Activated CD4-positive, alpha-beta T cell treated with anti-CD3 and anti-CD28 coated beads, Interleukin-2, amount 50 U/mL, for 1 hour (primary cell): Measurements from ENCODE around the gene HHLA2.
"Not testable (repeated sequence)": the region's sequence is repeated elsewhere in the genome, so short reads cannot be mapped to it uniquely, and the experiment has no call there.

Experiments used
- DNase-seq: peaks from one replicate; pipeline ENCODE4 v3.0.0-alpha.2; 2020

HHLA2 gene

GRCh38 chr3:108343491-108343890 is 47.1 kb downstream of the HHLA2 start:
- DNase-seq: no peak

GRCh38 chr3:108345492-108346205 is 49.3 kb downstream of the HHLA2 start:
- no peak for DNase-seq

GRCh38 chr3:108346301-108347227 is 50.2 kb downstream of the HHLA2 start:
- no peak for DNase-seq

- DNase-seq: no peak
Observed at GRCh38 chr3:108352176-108352575, 55.8 kb downstream of the HHLA2 start.

GRCh38 chr3:108354562-108354961 is 58.2 kb downstream of the HHLA2 start:
- DNase-seq: no peak

GRCh38 chr3:108357042-108357441 is 60.7 kb downstream of the HHLA2 start:
- no peak for DNase-seq

GRCh38 chr3:108359011-108359410 is 62.7 kb downstream of the HHLA2 start:
- no peak for DNase-seq

- no peak for DNase-seq
Observed at GRCh38 chr3:108376026-108376425, 79.7 kb downstream of the HHLA2 start.

- no peak for DNase-seq
Observed at GRCh38 chr3:108377384-108377783, 81.0 kb downstream of the HHLA2 start.

- DNase-seq: no peak
Observed at GRCh38 chr3:108378153-108378951, 82.0 kb downstream of the HHLA2 start.

- not testable (repeated sequence) for DNase-seq
Observed at GRCh38 chr3:108378952-108379342, 82.6 kb downstream of the HHLA2 start.

- DNase-seq: no peak
Observed at GRCh38 chr3:108380128-108380795, 83.9 kb downstream of the HHLA2 start.

- no peak for DNase-seq
Observed at GRCh38 chr3:108381529-108382140, 85.3 kb downstream of the HHLA2 start.

GRCh38 chr3:108383306-108383705 is 87.0 kb downstream of the HHLA2 start:
- DNase-seq: no peak

GRCh38 chr3:108387063-108387462 is 90.7 kb downstream of the HHLA2 start:
- no peak for DNase-seq

GRCh38 chr3:108388136-108389132 is 92.1 kb downstream of the HHLA2 start:
- no peak for DNase-seq

- no peak for DNase-seq
Observed at GRCh38 chr3:108389372-108389771, 93.0 kb downstream of the HHLA2 start.

- DNase-seq: no peak
Observed at GRCh38 chr3:108391917-108392593, 95.7 kb downstream of the HHLA2 start.

GRCh38 chr3:108393128-108393900 is 97.0 kb downstream of the HHLA2 start:
- no peak for DNase-seq
